Measurements from ENCODE around the gene TTC29. TPM values are rescaled to one million over a fixed set of nuclear protein-coding genes. Genes with fewer than 3 reads are reported as not detected.

TTC29 gene
- total RNA-seq, 2 donors from 2014 or later = not detected

DNA sequence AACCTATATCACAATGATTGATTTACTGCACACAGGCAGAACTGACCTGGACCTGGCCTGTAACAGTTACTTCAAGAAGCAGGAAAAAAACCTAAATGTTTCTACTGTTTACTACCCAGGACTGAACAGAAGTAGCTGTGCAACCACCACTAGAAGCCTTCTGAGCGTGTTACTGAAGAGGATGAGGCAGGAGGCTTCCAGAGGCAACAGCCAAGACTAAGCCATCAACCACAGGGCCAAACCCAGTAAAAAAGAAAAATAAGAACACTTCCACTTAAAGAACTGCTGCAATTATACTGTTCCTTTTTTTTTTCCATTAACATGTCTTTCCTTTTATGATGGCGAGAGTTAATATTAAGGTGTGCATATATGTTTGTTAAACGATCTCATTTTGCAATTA lies 29.4 kb upstream of the TTC29 start:
- DNase-seq (ENCODE audit: low spot score) (no peak), ATAC-seq (ENCODE audit: insufficient number of reproducible peaks, low FRiP score, low read depth) (no peak)
- Histone ChIP-seq H3K27me3 (replicated peaks; ENCODE audit: insufficient read depth) (no peaks in the 10 kb centered on the region), H3K9me3 (no peaks in the 10 kb centered on the region), H3K27ac (no peak overlapping the region), H3K36me3 (no peaks in the 10 kb centered on the region), H3K4me1 (ENCODE audit: control insufficient read depth in 1 of 2, low read depth in 2 of 2) (no peaks in the 10 kb centered on the region), H3K4me3 (no peak overlapping the region)
- TF ChIP-seq, protein P1, sequence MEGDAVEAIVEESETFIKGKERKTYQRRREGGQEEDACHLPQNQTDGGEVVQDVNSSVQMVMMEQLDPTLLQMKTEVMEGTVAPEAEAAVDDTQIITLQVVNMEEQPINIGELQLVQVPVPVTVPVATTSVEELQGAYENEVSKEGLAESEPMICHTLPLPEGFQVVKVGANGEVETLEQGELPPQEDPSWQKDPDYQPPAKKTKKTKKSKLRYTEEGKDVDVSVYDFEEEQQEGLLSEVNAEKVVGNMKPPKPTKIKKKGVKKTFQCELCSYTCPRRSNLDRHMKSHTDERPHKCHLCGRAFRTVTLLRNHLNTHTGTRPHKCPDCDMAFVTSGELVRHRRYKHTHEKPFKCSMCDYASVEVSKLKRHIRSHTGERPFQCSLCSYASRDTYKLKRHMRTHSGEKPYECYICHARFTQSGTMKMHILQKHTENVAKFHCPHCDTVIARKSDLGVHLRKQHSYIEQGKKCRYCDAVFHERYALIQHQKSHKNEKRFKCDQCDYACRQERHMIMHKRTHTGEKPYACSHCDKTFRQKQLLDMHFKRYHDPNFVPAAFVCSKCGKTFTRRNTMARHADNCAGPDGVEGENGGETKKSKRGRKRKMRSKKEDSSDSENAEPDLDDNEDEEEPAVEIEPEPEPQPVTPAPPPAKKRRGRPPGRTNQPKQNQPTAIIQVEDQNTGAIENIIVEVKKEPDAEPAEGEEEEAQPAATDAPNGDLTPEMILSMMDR (IDR thresholded peaks at IDR 0.05) = no peak

- no peak overlapping the region for H3K27ac ChIP-seq
- DNase-seq (ENCODE audit: low spot score) (no peak), ATAC-seq (ENCODE audit: insufficient number of reproducible peaks, low FRiP score, low read depth) (no peak)
- TF ChIP-seq, protein P1 (IDR thresholded peaks at IDR 0.05) = no peak
- no peaks in the 10 kb centered on the region for H3K4me1 ChIP-seq (ENCODE audit: control insufficient read depth in 1 of 2, low read depth in 2 of 2)
- no peak overlapping the region for H3K4me3 ChIP-seq
- no peaks in the 10 kb centered on the region for H3K27me3 ChIP-seq (replicated peaks; ENCODE audit: insufficient read depth)
- H3K9me3 ChIP-seq = no peaks in the 10 kb centered on the region
- H3K36me3 ChIP-seq = no peaks in the 10 kb centered on the region
These were observed 26.4 kb upstream of the TTC29 start for GRCh38 chr4:146972036-146972435.

GRCh38 chr4:146969126-146969525 lies 23.5 kb upstream of the TTC29 start:
- no peaks in the 10 kb centered on the region for H3K9me3 ChIP-seq
- H3K4me1 ChIP-seq (ENCODE audit: control insufficient read depth in 1 of 2, low read depth in 2 of 2) = no peaks in the 10 kb centered on the region
- ATAC-seq (ENCODE audit: insufficient number of reproducible peaks, low FRiP score, low read depth) (no peak), DNase-seq (ENCODE audit: low spot score) (no peak)
- TF ChIP-seq, protein P1 (IDR thresholded peaks at IDR 0.05) = no peak
- H3K4me3 ChIP-seq = no peak overlapping the region
- no peak overlapping the region for H3K27ac ChIP-seq
- H3K27me3 ChIP-seq (replicated peaks; ENCODE audit: insufficient read depth) = no peaks in the 10 kb centered on the region
- no peaks in the 10 kb centered on the region for H3K36me3 ChIP-seq

DNA sequence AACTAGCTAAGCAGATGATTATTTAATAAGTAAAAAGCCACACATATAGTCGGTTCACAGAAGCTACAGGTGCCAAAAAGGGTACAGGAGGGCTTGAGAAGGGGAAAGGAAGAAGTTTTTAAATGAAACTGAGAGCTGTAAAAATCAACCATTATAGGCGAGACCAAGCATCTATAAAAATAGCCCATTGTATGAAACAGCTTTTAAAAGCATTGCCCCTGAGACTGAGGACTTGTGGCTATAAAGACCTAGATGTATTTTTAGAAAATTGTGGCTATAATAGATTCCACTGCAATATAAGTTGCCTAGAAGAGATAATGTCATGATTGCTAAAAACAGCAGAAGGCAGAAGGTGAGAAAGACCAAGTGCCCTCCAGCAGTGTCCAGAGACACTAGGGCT lies 15.0 kb upstream of the TTC29 start:
- Histone ChIP-seq H3K27me3 (replicated peaks; ENCODE audit: insufficient read depth) (no peaks in the 10 kb centered on the region), H3K4me1 (ENCODE audit: control insufficient read depth in 1 of 2, low read depth in 2 of 2) (no peaks in the 10 kb centered on the region), H3K27ac (no peak overlapping the region), H3K4me3 (no peak overlapping the region), H3K36me3 (no peaks in the 10 kb centered on the region), H3K9me3 (no peaks in the 10 kb centered on the region)
- ATAC-seq (ENCODE audit: insufficient number of reproducible peaks, low FRiP score, low read depth) (no peak), DNase-seq (ENCODE audit: low spot score) (no peak)
- TF ChIP-seq, protein P1 (IDR thresholded peaks at IDR 0.05) = no peak

GRCh38 chr4:146959692-146960091 lies 14.0 kb upstream of the TTC29 start:
- Histone ChIP-seq H3K4me3 (no peak overlapping the region), H3K27me3 (replicated peaks; ENCODE audit: insufficient read depth) (no peaks in the 10 kb centered on the region), H3K36me3 (no peaks in the 10 kb centered on the region), H3K27ac (no peak overlapping the region), H3K9me3 (no peaks in the 10 kb centered on the region), H3K4me1 (ENCODE audit: control insufficient read depth in 1 of 2, low read depth in 2 of 2) (no peaks in the 10 kb centered on the region)
- no peak for ATAC-seq (ENCODE audit: insufficient number of reproducible peaks, low FRiP score, low read depth)
- TF ChIP-seq, protein P1 (IDR thresholded peaks at IDR 0.05) = no peak
- DNase-seq (ENCODE audit: low spot score) = no peak

Data from thoracic aorta (tissue), 2 donors.